ENCODE measurements around the gene PTOV1. TPM values are rescaled to one million over a fixed set of nuclear protein-coding genes. Genes with fewer than 3 reads are reported as not detected.

The PTOV1 gene
- total and polyA plus RNA-seq, 2 of the 13 experiments (the other 11 are each of a cell fraction or from before 2014, with no cell fraction given) = 63.5 to 68.5 TPM

GRCh38 chr19:49869484-49870308 lies 18.7 kb downstream of the PTOV1 start (continued):
- TF ChIP-seq ZNF12 (CRISPR knock-in tag; IDR thresholded peaks at IDR 0.05) = 0 out of 2 replicates have a peak, but pooled peaks have one; percentile 10
- TF ChIP-seq ZNF253 (CRISPR knock-in tag; IDR thresholded peaks at IDR 0.05; ENCODE audit: borderline replicate concordance) = no peak; the same call in 1 of the 2 replicates
- peak; percentile 38; the same call in 1 of the 2 replicates for TF ChIP-seq TFDP1 (CRISPR knock-in tag; IDR thresholded peaks at IDR 0.05; ENCODE audit: borderline replicate concordance)
- TF ChIP-seq ARID4A (CRISPR knock-in tag; IDR thresholded peaks at IDR 0.05; ENCODE audit: borderline replicate concordance) = peak; percentile 78; the same call in 1 of the 2 replicates
- TF ChIP-seq, protein P1, sequence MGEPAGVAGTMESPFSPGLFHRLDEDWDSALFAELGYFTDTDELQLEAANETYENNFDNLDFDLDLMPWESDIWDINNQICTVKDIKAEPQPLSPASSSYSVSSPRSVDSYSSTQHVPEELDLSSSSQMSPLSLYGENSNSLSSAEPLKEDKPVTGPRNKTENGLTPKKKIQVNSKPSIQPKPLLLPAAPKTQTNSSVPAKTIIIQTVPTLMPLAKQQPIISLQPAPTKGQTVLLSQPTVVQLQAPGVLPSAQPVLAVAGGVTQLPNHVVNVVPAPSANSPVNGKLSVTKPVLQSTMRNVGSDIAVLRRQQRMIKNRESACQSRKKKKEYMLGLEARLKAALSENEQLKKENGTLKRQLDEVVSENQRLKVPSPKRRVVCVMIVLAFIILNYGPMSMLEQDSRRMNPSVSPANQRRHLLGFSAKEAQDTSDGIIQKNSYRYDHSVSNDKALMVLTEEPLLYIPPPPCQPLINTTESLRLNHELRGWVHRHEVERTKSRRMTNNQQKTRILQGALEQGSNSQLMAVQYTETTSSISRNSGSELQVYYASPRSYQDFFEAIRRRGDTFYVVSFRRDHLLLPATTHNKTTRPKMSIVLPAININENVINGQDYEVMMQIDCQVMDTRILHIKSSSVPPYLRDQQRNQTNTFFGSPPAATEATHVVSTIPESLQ (CRISPR knock-in tag; conservative IDR thresholded peaks at IDR 0.05) = no peak
- TF ChIP-seq ZNF609 (CRISPR knock-in tag; IDR thresholded peaks at IDR 0.05; ENCODE audit: borderline replicate concordance) = 0 out of 2 replicates have a peak, but pooled peaks have one; percentile 51
- TF ChIP-seq, protein P2, sequence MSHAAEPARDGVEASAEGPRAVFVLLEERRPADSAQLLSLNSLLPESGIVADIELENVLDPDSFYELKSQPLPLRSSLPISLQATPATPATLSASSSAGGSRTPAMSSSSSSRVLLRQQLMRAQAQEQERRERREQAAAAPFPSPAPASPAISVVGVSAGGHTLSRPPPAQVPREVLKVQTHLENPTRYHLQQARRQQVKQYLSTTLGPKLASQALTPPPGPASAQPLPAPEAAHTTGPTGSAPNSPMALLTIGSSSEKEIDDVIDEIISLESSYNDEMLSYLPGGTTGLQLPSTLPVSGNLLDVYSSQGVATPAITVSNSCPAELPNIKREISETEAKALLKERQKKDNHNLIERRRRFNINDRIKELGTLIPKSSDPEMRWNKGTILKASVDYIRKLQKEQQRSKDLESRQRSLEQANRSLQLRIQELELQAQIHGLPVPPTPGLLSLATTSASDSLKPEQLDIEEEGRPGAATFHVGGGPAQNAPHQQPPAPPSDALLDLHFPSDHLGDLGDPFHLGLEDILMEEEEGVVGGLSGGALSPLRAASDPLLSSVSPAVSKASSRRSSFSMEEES (CRISPR knock-in tag; IDR thresholded peaks at IDR 0.05) = 0 out of 2 replicates have a peak, but pooled peaks have one; percentile 26
- no peak for TF ChIP-seq SIX4 (CRISPR knock-in tag; IDR thresholded peaks at IDR 0.05)
- TF ChIP-seq ZNF569 (CRISPR knock-in tag; IDR thresholded peaks at IDR 0.05; ENCODE audit: borderline replicate concordance) = no peak
- no peak for TF ChIP-seq E2F5 (CRISPR knock-in tag; conservative IDR thresholded peaks at IDR 0.05)
- TF ChIP-seq NFE2 (CRISPR knock-in tag; IDR thresholded peaks at IDR 0.05) = no peak

Data from HepG2 (cell line).